ENCODE measurements around the gene MCL1. TPM values are rescaled to one million over a fixed set of nuclear protein-coding genes. Genes with fewer than 3 reads are reported as not detected.

MCL1 gene
- total and polyA plus RNA-seq, 2 of the 13 experiments (the other 11 are each of a cell fraction or from before 2014, with no cell fraction given): 69.5 to 125 TPM

GRCh38 chr1:150579110-150579944 lies at the start of gene MCL1 (continued):
- TF ChIP-seq, protein P1, sequence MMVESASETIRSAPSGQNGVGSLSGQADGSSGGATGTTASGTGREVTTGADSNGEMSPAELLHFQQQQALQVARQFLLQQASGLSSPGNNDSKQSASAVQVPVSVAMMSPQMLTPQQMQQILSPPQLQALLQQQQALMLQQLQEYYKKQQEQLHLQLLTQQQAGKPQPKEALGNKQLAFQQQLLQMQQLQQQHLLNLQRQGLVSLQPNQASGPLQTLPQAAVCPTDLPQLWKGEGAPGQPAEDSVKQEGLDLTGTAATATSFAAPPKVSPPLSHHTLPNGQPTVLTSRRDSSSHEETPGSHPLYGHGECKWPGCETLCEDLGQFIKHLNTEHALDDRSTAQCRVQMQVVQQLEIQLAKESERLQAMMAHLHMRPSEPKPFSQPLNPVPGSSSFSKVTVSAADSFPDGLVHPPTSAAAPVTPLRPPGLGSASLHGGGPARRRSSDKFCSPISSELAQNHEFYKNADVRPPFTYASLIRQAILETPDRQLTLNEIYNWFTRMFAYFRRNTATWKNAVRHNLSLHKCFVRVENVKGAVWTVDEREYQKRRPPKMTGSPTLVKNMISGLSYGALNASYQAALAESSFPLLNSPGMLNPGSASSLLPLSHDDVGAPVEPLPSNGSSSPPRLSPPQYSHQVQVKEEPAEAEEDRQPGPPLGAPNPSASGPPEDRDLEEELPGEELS (CRISPR knock-in tag; IDR thresholded peaks at IDR 0.05): peak; percentile 44; the same call in 1 of the 2 replicates
- TF ChIP-seq FOXC1 (CRISPR knock-in tag; IDR thresholded peaks at IDR 0.05; ENCODE audit: borderline replicate concordance) (peak; percentile 68; the same call in 1 of the 2 replicates), KMT2B (CRISPR knock-in tag; IDR thresholded peaks at IDR 0.05) (no peak), HOXA5 (CRISPR knock-in tag; IDR thresholded peaks at IDR 0.05) (peak; percentile 55; the same call in 1 of the 2 replicates), KLF6 (CRISPR knock-in tag; IDR thresholded peaks at IDR 0.05) (peak; percentile 90), MAX (IDR thresholded peaks at IDR 0.05) (no peak; the same call in 1 of the 2 replicates), RFXAP (CRISPR knock-in tag; IDR thresholded peaks at IDR 0.05; ENCODE audit: borderline replicate concordance) (peak; percentile 75; the same call in 1 of the 2 replicates), ZSCAN29 (CRISPR knock-in tag; conservative IDR thresholded peaks at IDR 0.05) (0 out of 2 replicates have a peak, but pooled peaks have one; percentile 17), ZBTB40 (IDR thresholded peaks at IDR 0.05) (no peak), ZBTB40 (CRISPR knock-in tag; IDR thresholded peaks at IDR 0.05) (no peak), ZNF782 (CRISPR knock-in tag; IDR thresholded peaks at IDR 0.05; ENCODE audit: borderline replicate concordance) (0 out of 2 replicates have a peak, but pooled peaks have one; percentile 52), SOX6 (IDR thresholded peaks at IDR 0.05) (no peak), SOX6 (CRISPR knock-in tag; IDR thresholded peaks at IDR 0.05) (peak; percentile 26; the same call in 1 of the 2 replicates), SIN3A (IDR thresholded peaks at IDR 0.05; ENCODE audit: borderline replicate concordance, low read depth, low read length) (peak; percentile 95), CEBPG (CRISPR knock-in tag; IDR thresholded peaks at IDR 0.05) (peak; percentile 52; the same call in 1 of the 2 replicates), GABPA (IDR thresholded peaks at IDR 0.05; ENCODE audit: low read depth, low read length) (no peak; the same call in none of the 2 replicates), GABPA (CRISPR knock-in tag; IDR thresholded peaks at IDR 0.05; ENCODE audit: low read depth) (peak; percentile 83)
